Suppressor macrophage treated with lipopolysaccharide for 4 hours (primary cell): Measurements from ENCODE around the gene PTBP1.
A peak's percentile ranks its signal among the peaks of the same experiment; 100 is the strongest.
"Not testable (repeated sequence)": the region's sequence is repeated elsewhere in the genome, so short reads cannot be mapped to it uniquely, and the experiment has no call there.

Experiments used
- DNase-seq: peaks from one replicate; pipeline ENCODE4 v3.0.0-alpha.2; 2020

The PTBP1 gene

DNA sequence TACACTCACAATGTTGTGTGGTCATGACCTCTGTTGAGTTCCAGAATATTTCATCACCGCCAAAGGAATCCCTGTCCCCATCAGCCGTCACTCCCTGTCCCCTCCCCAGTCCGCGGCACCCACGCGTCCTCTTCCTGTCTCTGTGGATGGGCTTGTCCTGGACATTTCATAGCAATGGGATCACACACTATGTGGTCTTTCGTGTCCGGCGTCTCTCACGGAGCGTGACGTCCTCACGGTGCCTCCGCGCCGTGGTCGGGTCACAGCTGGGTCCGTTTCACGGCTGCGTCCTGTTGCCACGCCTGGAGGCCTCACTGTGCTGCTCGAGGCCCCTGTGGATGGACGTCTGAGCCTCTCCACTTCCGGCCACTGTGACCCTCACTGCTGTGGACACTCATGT is 37.0 kb downstream of the PTBP1 start:
- DNase-seq, result no peak

DNA sequence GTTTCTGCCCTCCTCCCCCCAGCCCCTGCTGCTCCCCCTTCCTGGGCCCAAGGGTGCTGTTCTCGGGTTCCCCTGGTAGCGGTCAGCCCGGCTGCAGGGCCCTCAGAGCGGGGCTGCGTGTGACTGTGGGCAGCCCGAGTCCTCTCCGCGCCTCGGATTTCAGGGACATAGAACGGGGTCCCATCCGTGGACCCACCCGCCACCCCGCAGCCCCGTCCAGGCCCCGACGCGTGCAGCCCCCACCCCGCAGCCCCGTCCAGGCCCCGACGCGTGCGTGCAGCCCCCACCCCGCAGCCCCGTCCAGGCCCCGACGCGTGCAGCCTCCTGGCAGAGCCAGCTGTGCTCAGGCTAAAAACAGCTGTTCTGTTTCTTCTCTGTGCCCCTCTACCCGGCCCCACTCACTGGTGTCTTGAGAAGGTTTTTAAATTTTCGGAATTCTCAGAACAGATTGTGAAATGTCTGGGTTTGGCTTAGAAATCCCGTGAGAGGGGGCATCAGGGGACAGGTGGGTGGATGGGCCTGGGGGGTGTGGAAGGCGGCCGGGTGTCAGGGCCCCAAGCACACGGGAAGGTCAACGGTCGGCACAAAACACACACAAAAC is 38.1 kb downstream of the PTBP1 start:
- DNase-seq, result no peak

DNA sequence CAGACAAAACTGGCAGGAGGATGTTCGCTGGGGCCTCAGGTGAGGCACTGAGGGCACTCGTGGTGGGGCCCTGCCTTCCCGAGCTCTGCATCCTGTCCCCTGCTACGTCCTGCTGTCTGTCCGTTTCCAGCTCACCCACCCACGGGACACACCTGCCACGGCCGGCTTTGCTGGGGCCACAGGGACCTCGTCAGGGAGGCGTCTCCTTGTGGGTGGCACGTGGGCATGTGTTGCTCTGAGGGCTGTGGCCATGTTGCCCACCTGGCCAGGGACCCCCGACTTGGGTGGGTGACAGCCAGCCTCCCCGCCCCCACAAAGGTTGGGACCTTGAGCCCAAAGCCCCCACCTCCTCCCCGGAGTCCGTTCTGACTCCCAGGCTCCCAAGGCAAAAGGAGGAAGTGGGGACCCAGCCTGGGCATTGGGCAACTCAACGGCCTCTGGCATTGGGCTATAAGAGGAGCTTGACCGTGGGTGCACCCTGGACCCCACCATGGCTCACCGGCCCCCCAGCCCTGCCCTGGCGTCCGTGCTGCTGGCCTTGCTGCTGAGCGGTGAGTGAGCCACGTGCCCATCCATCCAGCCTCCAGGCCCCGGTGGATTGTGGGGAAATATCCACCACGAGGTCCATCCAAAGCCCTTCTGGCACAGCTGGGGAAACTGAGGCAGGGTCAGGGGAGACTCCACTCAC is 43.4 kb downstream of the PTBP1 start, which contains the start of gene PRTN3:
TSS of gene PRTN3 (plus strand) at position 481 of the 688 bp plus-strand sequence. CDS start at position 491, 10 bp downstream.
- peak; percentile 72 for DNase-seq

DNA sequence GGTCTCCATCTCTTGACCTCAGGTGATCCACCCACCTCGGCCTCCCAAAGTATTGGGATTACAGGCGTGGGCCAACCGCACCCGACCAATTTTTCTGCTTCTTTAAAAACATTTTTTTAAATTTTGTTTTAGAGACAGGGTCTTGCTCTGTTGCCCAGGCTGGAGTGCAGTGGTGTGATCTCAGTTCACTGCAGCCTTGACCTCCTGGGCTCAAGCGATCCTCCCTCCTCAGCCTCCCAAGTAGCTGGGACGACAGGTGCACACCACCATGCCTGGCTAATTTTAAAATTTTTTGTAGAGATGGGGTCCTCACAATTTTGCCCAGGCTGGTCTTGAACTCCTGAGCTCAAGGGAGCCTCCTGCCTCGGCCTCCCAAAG is 45.5 kb downstream of the PTBP1 start:
- not testable (repeated sequence) for DNase-seq

DNA sequence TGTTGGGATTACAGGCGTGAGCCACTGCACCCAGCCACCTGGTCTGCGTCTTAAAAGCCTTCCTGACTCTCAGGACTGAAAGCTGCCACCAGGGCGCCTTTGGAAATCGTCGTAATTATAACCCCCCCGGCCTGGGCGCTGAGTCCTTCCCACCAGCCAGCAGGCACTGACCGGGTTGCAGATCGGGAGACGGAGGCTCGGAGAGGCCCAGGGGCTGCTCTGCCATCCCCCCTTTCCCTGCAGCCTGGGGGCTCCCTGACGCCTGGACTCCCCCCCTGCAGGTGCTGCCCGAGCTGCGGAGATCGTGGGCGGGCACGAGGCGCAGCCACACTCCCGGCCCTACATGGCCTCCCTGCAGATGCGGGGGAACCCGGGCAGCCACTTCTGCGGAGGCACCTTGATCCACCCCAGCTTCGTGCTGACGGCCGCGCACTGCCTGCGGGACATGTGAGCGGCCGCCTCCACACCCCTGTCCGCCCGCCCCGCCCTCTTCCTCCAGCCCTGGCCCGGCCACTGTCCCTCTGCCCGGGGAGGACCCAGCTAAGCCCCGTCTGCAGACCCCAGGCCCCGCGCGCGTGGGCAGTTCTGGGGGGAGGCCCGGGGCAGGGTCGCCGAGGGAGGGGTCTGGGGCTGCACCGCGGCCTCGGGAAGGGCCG is 46.1 kb downstream of the PTBP1 start:
- DNase-seq, result peak; percentile 37

DNA sequence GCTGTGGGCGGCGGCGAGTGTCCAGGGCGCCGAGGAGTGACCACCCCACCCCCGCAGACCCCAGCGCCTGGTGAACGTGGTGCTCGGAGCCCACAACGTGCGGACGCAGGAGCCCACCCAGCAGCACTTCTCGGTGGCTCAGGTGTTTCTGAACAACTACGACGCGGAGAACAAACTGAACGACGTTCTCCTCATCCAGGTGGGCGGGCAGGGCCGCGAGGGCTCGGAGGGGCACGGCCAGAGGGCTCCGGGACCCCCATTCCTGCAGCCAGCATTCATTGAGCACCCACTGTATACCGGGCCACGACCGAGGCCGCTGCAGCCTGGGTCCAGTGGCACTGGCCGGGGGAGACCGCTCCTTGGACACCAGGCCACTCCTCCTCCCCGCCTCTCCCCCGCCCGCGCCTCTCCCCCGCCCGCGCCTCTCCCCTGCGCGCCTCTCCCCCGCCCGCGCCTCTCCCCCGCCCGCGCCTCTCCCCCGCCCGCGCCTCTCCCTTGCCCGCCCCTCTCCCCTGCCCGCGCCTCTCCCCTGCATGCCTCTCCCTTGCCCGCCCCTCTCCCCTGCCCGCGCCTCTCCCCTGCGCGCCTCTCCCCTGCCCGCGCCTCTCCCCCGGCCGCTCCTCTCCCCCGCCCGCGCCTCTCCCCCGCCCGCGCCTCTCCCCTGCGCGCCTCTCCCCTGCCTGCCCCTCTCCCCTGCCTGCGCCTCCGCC is 46.7 kb downstream of the PTBP1 start:
- DNase-seq, result no peak

DNA sequence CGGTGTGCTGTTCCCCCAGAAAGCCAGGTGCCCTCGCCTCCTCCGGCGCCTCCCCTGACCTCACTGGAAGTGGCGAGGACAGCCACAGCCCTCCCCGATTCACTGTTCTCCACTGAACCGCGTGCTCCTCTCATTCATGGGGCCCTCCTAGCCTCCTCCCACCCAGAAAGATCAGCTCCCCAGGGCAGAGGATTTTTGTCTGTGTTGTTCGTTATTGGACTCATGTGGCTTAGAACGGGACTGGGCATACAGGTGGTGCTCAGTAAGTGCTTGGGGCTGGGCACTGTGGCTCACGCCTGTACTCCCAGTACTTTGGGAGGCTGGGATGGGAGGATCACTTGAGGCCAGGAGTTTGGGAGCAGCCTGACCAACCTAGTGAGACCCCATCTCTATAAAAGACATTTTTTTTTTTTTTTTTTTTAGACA is 47.3 kb downstream of the PTBP1 start:
- DNase-seq, result no peak

DNA sequence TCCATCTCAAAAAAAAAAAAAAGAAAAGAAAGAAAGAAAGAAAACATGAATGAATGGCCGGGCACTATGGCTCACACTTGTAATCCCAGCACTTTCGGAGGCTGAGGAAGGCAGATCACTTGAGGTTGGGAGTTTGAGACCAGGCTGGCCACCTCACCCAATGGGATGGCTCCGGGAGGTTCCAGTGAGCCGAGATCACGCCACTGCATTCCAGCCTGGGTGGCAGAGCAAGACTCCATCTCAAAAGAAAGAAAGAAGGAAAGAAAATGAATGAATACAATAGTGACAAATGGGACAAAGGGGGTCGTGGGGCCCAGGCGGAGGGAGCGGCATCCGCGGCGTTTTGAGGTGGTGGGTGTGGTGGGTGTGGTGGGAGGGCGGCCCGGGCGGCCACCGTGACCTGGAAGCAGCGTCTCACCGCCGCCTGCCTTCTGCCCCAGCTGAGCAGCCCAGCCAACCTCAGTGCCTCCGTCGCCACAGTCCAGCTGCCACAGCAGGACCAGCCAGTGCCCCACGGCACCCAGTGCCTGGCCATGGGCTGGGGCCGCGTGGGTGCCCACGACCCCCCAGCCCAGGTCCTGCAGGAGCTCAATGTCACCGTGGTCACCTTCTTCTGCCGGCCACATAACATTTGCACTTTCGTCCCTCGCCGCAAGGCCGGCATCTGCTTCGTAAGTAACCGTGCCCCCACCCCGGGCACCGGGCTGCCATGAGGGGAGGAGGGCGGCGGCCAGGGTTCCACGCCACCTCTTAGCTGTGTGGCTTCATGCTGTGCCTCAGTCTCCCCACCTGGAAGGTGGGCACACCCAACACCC is 48.7 kb downstream of the PTBP1 start:
- no peak for DNase-seq

DNA sequence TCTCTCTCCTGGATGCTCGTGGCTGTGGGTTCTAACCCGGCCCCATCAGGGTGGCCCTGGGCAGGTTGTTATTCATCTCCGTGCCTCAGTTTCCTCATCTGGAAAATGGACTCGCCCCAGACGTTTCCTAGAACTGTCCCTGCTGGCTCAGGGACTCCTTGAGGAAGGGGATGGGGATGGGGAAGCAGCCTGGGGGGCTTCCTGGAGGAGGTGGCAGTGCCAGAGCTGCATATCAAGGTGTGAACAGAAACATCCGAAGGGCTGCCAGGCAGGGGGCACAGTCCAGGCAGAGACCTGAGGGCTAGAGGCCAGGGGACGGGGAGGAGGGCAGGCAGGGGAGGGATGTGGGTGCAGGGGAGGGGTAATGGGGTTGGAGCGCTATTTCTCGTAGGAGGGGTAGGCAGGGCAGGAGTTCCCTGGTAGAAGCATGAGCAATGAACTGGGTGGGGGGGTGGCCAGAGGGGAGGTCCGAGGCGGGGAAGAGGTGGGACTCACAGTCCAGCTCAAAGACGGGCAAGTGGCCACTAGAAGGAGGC is 51.2 kb downstream of the PTBP1 start:
- DNase-seq, result no peak

DNA sequence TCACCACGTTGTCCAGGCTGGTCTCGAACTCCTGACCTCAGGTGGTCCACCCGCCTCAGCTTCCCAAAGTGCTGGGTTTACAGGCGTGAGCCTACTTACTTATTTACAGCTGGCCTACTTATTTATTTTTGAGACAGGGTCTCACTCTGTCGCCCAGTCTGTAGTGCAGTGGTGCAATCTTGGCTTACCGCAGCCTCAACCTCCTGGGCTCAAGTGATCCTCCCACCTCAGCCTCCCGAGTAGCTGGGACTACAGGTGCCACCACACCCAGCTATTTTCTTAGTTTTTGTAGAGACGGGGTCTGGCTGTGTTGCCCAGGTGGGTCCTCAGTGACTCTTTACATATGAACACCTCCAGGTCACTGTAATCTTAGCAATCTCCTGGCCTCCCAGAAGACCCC is 51.9 kb downstream of the PTBP1 start:
- not testable (repeated sequence) for DNase-seq

DNA sequence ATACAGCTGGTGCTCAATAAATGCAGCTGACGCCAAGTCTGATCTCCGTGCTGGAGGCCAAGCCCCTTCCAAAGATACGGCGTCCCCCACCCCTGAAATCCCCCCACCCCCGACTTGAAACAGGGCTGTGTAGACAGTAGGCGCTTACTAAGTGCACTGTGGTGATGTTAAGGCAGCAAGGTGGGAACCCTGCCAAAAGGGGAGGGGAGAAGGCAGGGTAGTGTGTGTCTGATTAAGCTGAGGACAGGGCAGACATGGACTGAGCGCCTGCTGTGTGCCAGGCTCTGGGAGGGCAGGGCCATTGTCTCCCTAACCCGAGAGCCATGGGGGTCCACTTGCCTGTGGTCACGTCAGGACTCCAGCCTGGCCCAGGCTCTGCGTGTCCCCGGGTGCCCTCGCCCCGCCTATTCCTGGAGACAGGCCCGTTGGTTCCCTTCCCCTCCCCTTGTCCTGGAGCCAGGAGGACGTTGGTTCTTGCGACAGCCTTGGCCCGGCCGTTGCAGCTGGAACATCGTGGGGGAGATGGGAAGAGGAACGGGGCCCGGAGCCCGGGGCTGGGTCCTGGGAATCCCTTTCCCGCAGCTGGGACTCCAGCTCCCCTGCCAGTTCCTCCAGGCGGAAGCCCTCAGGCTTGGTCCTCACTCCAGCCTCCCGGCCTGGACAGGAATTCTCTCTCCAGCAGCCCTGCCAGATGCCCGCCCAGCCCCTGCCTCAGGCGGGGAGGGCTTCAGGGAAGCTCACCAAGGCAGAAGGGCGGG is 53.1 kb downstream of the PTBP1 start:
- DNase-seq, result peak; percentile 81

DNA sequence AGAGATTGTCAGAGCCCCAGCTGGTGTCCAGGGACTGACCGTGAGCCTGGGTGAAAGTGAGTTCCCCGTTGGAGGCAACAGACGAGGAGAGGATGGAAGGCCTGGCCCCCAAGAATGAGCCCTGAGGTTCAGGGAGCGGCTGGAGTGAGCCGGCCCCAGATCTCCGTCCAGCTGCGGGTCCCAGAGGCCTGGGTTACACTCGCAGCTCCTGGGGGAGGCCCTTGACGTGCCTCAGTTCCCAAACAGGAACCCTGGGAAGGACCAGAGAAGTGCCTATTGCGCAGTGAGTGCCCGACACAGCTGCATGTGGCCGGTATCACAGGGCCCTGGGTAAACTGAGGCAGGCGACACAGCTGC is 53.7 kb downstream of the PTBP1 start:
- no peak for DNase-seq

DNA sequence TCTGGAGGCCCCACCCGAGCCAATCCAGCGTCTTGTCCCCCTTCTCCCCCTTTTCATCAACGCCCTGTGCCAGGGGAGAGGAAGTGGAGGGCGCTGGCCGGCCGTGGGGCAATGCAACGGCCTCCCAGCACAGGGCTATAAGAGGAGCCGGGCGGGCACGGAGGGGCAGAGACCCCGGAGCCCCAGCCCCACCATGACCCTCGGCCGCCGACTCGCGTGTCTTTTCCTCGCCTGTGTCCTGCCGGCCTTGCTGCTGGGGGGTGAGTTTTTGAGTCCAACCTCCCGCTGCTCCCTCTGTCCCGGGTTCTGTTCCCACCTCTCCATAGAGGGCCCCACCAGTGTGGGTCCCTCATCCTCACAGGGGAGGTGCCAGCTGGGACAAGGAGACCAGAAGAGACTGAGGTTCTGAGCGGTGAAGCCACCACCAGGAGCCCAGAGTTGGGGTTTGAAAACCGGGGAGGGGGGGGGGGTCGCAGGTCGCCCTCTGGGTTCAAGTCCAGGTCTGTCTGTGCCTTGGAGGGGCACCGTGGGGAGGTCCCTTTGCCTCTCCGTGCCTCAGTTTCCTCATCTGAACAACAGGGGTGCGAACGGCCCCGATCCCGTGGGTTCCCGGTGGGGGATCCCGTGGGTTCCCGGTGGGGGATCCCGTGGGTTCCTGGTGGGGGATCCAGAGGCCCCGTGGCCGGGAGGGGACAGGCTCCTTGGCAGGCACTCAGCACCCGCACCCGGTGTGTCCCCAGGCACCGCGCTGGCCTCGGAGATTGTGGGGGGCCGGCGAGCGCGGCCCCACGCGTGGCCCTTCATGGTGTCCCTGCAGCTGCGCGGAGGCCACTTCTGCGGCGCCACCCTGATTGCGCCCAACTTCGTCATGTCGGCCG is 55.1 kb downstream of the PTBP1 start, which contains the start of gene ELANE:
TSS of gene ELANE (plus strand) at position 168 of the 878 bp plus-strand sequence. CDS start at position 194, 26 bp downstream.
- DNase-seq, result no peak

DNA sequence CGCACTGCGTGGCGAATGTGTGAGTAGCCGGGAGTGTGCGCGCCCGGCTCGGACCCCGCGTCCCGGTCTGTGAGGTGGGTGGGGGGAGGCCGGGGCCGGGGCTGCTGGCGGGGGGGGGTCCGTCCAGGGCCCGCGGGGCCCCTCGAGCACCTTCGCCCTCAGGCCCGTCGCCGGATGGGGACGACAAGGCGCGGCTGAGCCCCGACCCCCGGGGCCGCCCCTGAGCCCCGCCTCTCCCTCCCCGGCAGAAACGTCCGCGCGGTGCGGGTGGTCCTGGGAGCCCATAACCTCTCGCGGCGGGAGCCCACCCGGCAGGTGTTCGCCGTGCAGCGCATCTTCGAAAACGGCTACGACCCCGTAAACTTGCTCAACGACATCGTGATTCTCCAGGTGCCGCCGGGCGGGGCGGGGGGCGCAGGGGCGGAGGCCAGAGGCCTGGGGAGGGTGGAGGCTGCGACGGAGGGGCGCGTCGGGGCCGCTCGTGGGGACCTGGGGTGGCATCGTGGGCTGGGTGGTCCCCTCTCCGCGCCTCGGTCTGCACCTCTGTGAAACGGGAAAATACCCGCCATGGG is 55.8 kb downstream of the PTBP1 start:
- DNase-seq, result no peak

DNA sequence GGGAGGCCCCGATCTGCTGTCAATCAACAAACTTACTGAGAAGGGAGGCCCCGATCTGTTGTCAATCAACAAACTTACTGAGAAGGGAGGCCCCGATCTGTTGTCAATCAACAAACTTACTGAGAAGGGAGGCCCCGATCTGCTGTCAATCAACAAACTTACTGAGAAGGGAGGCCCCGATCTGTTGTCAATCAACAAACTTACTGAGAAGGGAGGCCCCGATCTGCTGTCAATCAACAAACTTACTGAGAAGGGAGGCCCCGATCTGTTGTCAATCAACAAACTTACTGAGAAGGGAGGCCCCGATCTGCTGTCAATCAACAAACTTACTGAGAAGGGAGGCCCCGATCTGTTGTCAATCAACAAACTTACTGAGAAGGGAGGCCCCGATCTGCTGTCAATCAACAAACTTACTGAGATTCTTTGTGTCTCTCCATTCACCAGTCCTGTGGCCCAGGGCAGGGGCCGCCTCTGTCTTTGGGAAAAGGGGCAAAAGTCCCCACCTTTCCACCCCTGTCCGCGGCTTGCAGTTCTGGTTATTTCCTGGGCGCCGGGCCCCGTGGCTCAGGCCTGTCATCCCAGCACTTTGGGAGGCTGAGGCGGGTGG is 56.5 kb downstream of the PTBP1 start:
- not testable (repeated sequence) for DNase-seq

DNA sequence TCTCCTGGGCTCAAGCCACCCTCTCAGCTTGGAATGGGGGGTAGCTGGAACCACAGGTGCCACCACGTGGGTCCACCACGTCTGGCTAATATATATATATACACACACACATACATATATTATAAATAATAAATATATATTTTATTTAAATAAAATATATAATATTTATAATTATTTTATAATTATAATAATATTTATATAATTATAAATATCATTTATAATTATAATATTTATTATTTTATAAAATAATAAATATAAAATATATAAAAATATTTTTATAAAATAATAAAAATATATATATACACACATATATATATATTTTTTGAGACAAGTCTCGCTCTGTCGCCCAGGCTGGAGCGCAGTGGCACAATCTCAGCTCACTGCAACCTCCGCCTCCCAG is 57.3 kb downstream of the PTBP1 start:
- DNase-seq, result no peak

DNA sequence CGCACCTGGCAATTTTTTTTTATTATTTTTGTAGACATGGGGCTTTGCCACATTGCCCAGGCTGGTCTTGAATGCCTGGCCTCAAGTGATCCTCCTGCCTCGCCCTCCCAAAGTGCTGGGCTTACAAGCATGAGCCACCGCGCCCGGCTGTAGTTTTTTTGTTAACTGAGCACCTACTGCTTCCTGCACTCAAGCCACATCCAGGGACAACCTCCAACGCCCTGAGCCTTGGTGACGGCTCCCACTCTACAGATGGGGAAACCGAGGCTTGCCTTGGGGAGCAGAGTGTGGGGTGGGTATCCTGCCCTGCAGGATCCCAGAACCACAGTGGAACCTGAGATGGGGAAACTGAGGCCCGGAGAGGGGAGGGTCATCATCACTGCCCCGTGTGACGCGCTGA is 57.9 kb downstream of the PTBP1 start:
- no peak for DNase-seq

DNA sequence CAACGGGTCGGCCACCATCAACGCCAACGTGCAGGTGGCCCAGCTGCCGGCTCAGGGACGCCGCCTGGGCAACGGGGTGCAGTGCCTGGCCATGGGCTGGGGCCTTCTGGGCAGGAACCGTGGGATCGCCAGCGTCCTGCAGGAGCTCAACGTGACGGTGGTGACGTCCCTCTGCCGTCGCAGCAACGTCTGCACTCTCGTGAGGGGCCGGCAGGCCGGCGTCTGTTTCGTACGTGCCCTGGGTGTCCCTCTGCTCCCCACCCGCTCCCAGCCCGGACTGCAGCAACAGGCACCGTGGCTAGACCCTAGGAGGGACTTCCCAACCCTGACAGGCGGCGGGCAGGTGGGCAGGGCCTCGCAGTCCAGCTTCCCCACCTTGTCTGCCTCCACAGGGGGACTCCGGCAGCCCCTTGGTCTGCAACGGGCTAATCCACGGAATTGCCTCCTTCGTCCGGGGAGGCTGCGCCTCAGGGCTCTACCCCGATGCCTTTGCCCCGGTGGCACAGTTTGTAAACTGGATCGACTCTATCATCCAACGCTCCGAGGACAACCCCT is 58.4 kb downstream of the PTBP1 start:
- DNase-seq, result no peak

DNA sequence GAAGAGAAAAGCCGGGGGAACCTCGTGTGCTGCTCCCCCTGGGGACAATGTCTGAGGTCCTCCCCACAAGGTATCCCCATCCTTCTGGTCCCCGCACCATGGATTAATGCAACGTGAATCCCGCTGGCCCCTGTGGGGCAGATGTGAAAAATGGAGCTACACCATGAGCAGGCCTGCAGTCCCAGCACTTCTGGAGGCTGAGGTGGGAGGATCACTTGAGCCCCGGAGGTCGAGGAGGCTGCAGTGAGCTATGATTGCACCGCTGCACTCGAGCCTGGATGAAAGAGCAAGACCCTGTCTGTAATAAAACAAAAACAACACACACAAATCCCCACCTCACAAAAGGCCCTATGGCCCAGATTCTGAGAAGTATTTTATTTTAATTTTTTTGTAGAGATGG is 61.0 kb downstream of the PTBP1 start:
- no peak for DNase-seq
